Mammary epithelial cell (primary cell): ENCODE results near the gene MYO1D.

Source experiments
- CTCF ChIP-seq, 2 donors: IDR thresholded peaks in 1 of 2; conservative IDR thresholded peaks in 1 of 2; 2 replicates each; pipeline ENCODE4 v1.5.1; 2011 to 2012; ENCODE audit warnings: inconsistent platforms in 2 of 2, low read length in 2 of 2, mild to moderate bottlenecking in 2 of 2, control low read depth in 1 of 2, low read depth in 1 of 2; ENCODE audit not compliant: insufficient read depth in 1 of 2; ENCODE audit errors: extremely low read depth in 1 of 2
- EZH2 ChIP-seq: IDR thresholded peaks from 2 replicates; pipeline ENCODE4 v1.6.1; 2012; ENCODE audit warnings: low read length, inconsistent platforms, borderline replicate concordance

DNA sequence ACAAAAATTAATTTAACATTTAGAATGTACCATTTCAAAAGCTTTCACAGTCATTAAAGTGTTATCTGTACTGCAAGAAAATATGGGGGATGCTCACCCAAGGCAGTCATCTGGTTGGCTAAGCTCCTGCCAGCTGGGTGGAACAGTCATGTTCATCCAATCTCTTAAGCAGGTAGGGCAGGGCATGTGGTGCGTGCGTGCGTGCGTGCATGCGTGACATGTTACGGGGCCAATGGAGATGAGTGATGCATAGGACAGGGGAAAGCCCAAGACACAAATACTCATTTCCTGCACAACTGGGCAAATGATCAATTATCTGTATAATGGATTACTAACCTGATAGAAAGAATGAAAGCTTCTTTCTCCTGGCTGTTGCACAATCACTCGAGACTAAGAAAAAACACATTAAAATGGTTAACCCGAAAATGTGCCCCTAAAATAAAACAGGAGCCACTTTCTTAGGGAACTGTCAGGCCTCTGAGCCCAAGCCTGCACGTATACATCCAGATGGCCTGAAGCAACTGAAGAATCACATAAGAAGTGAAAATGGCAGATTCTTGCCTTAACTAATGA is 104.4 kb downstream of the MYO1D start:
- no peak for TF ChIP-seq EZH2
- TF ChIP-seq CTCF (conservative IDR thresholded peaks at IDR 0.05 in 1 of 2, IDR thresholded peaks at IDR 0.05 in 1 of 2; ENCODE audit: extremely low read depth in 1 of 2, insufficient read depth in 1 of 2, low read depth in 1 of 2, low read length in 2 of 2) = no peak
